Thyroid gland (tissue), 4 donors: ENCODE measurements around the gene PLA2G4A.

Experiments
- CTCF ChIP-seq, 6 experiments: fragments of 200-600 bp in 3 of 6; fragments of 450-650 bp in 3 of 6; sonication (generic) in 3 of 6; IDR thresholded peaks; one replicate each; pipeline ENCODE4 v1.5.1; 2016 to 2019; ENCODE audit warnings: antibody characterized with exemption in 6 of 6, mild to moderate bottlenecking in 2 of 6, inconsistent platforms in 1 of 6, moderate library complexity in 1 of 6
- POLR2A ChIP-seq, 2 donors: fragments of 450-650 bp; IDR thresholded peaks; one replicate each; pipeline ENCODE4 v1.6.1; 2017; ENCODE audit warnings: antibody characterized with exemption in 2 of 2, mild to moderate bottlenecking in 2 of 2, moderate library complexity in 1 of 2

- TF ChIP-seq CTCF (IDR thresholded peaks at IDR 0.05) = no peak
- no peak for TF ChIP-seq POLR2A (IDR thresholded peaks at IDR 0.05)
Measured at GRCh38 chr1:186948535-186948934, 119.8 kb downstream of the PLA2G4A start.
